Transverse colon (tissue), 4 donors: ENCODE data around the gene COL11A2. TPM values are rescaled to one million over a fixed set of nuclear protein-coding genes. Genes with fewer than 3 reads are reported as not detected.

Source experiments
- DNase-seq: peaks from one replicate; pipeline ENCODE4 v3.0.0-alpha.2; 2019
- H3K27ac ChIP-seq, 4 donors: fragments of 200-600 bp; sonication (generic); 2 replicates each; pipeline ENCODE4 v1.5.1; 2016 to 2018; ENCODE audit warnings: inconsistent platforms in 4 of 4
- H3K27me3 ChIP-seq: fragments of 200-600 bp; sonication (generic); 2 replicates; pipeline ENCODE4 v1.5.1; 2017; ENCODE audit warnings: inconsistent platforms
- H3K36me3 ChIP-seq, 4 donors: fragments of 200-600 bp; sonication (generic); 2 replicates each; pipeline ENCODE4 v1.5.1; 2017 to 2019; ENCODE audit warnings: inconsistent platforms in 4 of 4
- H3K4me1 ChIP-seq, 4 donors: fragments of 200-600 bp; sonication (generic); 2 replicates each; pipeline ENCODE4 v1.5.1; 2017 to 2020; ENCODE audit warnings: inconsistent platforms in 4 of 4
- H3K4me3 ChIP-seq, 4 donors: fragments of 200-600 bp; sonication (generic); 1 replicate in 1 of 4; 2 replicates in 3 of 4; pipeline versions ENCODE4 v1.5.1 to v1.6.1; 2017 to 2019; ENCODE audit warnings: inconsistent platforms in 4 of 4
- H3K9me3 ChIP-seq, 2 donors: fragments of 200-600 bp; sonication (generic); 2 replicates each; pipeline ENCODE4 v1.5.1; 2017 to 2019; ENCODE audit warnings: inconsistent platforms in 2 of 2
- CTCF ChIP-seq, 5 experiments: fragments of 200-600 bp in 3 of 5; fragments of 450-650 bp in 2 of 5; sonication (generic) in 3 of 5; IDR thresholded peaks; 1 replicate in 2 of 5; 2 replicates in 3 of 5; pipeline ENCODE4 v1.5.1; 2016 to 2017; ENCODE audit warnings: antibody characterized with exemption in 5 of 5, inconsistent platforms in 3 of 5, mild to moderate bottlenecking in 2 of 5, moderate library complexity in 1 of 5
- EP300 ChIP-seq: sonication (generic); formaldehyde crosslinking; IDR thresholded peaks from one replicate; pipeline ENCODE4 v1.6.1; 2017; ENCODE audit warnings: antibody characterized with exemption, low read depth
- POLR2A ChIP-seq: fragments of 450-650 bp; IDR thresholded peaks from one replicate; pipeline ENCODE4 v1.6.1; 2016; ENCODE audit warnings: antibody characterized with exemption, mild to moderate bottlenecking, moderate library complexity
- POLR2AphosphoS5 ChIP-seq, 3 donors: sonication (generic); formaldehyde crosslinking; IDR thresholded peaks; one replicate each; pipeline ENCODE4 v1.6.1; 2016; ENCODE audit warnings: antibody characterized with exemption in 3 of 3
- WGBS, 2 donors: methylation state at CpG; one replicate each; pipeline ENCODE4 v1.1.5; 2018; ENCODE audit warnings: low coverage in 1 of 2; 5-methylcytosine and 5-hydroxymethylcytosine counted together
- in situ Hi-C, 4 donors: fragments of 200-750 bp; cut with MboI; loops; one replicate each; pipeline versions ENCODE4 v1.15.0 to v1.15.1; 2017; ENCODE audit warnings: low sequenced_read_pairs in 3 of 4, low pct_ligation_motif_present in 1 of 4, low pct_unique_long_range_greater_than_20kb in 1 of 4
- intact Hi-C: fragments of 100-400 bp; cut with DNase I; formaldehyde crosslinking; loops from one replicate; pipeline ENCODE4 v1.15.1; 2023; ENCODE audit warnings: low total_unique reads
- total RNA-seq, 4 donors: library from RNA; depleted of rRNA; stranded (reverse); fragments of >200 nt; gene quantifications; one replicate each; pipeline ENCODE4 v1.1.0, GENCODE V29; 2016

Gene COL11A2
- total RNA-seq, 4 donors from 2014 or later = 0.14 to 0.79 (median 0.75) TPM; not detected in 1

GRCh38 chr6:33185654-33186187 lies 6.5 kb downstream of the COL11A2 start:
- Histone ChIP-seq H3K4me3 (no peak overlapping the region), H3K4me1 (peaks cover 0 to 3% (median 0%) of the 10 kb centered on the region in 4 donors), H3K9me3 (no peaks in the 10 kb centered on the region), H3K36me3 (no peaks in the 10 kb centered on the region), H3K27me3 (peaks cover 13% of the 10 kb centered on the region), H3K27ac (no peak overlapping the region)
- no peak for DNase-seq
- TF ChIP-seq CTCF (IDR thresholded peaks at IDR 0.05) (no peak), POLR2A (no peak), EP300 (no peak), POLR2AphosphoS5 (IDR thresholded peaks at IDR 0.05) (no peak)
- 42 to 78% methylated on average over 3 to 4 of the region's 4 CpGs for WGBS, 2 donors
- intact Hi-C loops (no loop called here), in situ Hi-C loops (no loop called here)

GRCh38 chr6:33185190-33185589 lies 7.1 kb downstream of the COL11A2 start:
- no peaks in the 10 kb centered on the region for H3K36me3 ChIP-seq
- H3K4me1 ChIP-seq = peaks cover 0 to 3% (median 0%) of the 10 kb centered on the region in 4 donors
- H3K27me3 ChIP-seq = peaks cover 7% of the 10 kb centered on the region
- DNase-seq = no peak
- TF ChIP-seq POLR2A = no peak
- no peaks in the 10 kb centered on the region for H3K9me3 ChIP-seq
- intact Hi-C loops = no loop called here
- no peak overlapping the region for H3K27ac ChIP-seq
- 89% methylated on average over 5 of the region's 9 CpGs; no CpG with 5 or more reads in 1 of the 2 donors for WGBS, 2 donors
- in situ Hi-C loops = no loop called here
- no peak overlapping the region for H3K4me3 ChIP-seq

GRCh38 chr6:33183071-33183683 lies 9.1 kb downstream of the COL11A2 start:
- Histone ChIP-seq H3K9me3 (no peaks in the 10 kb centered on the region), H3K27ac (no peak overlapping the region), H3K36me3 (no peaks in the 10 kb centered on the region), H3K4me3 (no peak overlapping the region), H3K27me3 (no peaks in the 10 kb centered on the region), H3K4me1 (peaks cover 0 to 3% (median 0%) of the 10 kb centered on the region in 4 donors)
- in situ Hi-C loops (no loop called here), intact Hi-C loops (no loop called here)
- no peak for DNase-seq
- TF ChIP-seq EP300 = no peak
- 58 to 73% methylated on average over 4 to 5 of the region's 5 CpGs for WGBS, 2 donors

- intact Hi-C loops = no loop called here
Observed at GRCh38 chr6:33181141-33181540, 11.1 kb downstream of the COL11A2 start.

More at GRCh38 chr6:33181141-33181540, 11.1 kb downstream of the COL11A2 start:
- Histone ChIP-seq H3K4me3 (no peak overlapping the region), H3K9me3 (no peaks in the 10 kb centered on the region), H3K27me3 (no peaks in the 10 kb centered on the region), H3K36me3 (no peaks in the 10 kb centered on the region), H3K27ac (no peak overlapping the region), H3K4me1 (peaks cover 0 to 3% (median 0%) of the 10 kb centered on the region in 4 donors)
- TF ChIP-seq POLR2A (no peak), POLR2AphosphoS5 (IDR thresholded peaks at IDR 0.05) (no peak), EP300 (no peak), CTCF (IDR thresholded peaks at IDR 0.05) (no peak)
- in situ Hi-C loops = no loop called here
- no peak for DNase-seq
- WGBS, 2 donors = 89 to 92% methylated on average over 4 to 7 of the region's 7 CpGs
